Measurements from ENCODE around the gene SEMA4B. TPM values are rescaled to one million over a fixed set of nuclear protein-coding genes. Genes with fewer than 3 reads are reported as not detected.

SEMA4B gene
- polyA plus RNA-seq, 1 donor from 2014 or later, result 191 TPM

DNA sequence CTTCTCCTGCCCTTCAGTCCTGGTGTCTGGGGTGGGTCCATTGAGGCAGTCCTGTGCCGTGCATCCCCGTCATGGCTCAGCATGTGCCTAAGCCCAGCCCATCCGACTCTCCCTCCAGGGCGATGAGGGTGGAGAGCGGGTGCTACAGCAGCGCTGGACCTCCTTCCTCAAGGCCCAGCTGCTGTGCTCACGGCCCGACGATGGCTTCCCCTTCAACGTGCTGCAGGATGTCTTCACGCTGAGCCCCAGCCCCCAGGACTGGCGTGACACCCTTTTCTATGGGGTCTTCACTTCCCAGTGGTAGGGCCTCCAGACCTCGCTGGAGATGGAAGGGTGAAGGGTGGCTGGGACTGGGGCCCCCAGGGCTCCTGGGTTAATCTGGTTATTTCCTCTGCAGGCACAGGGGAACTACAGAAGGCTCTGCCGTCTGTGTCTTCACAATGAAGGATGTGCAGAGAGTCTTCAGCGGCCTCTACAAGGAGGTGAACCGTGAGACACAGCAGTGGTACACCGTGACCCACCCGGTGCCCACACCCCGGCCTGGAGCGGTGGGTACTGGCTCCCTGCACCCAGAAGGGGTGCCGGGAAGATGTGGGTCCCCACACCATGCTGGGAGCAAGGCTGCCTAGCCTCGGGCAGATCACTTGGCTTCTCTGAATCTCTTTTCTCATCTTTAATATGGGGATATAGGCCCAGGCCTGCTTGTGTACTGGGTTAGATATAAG is 22.5 kb downstream of the SEMA4B start:
- no peaks in the 10 kb centered on the region for H3K9me3 Mint-ChIP-seq
- H3K4me3 Mint-ChIP-seq, result peak overlapping the region in 1 of 4 donors; percentile 35
- H3K36me3 Mint-ChIP-seq, result peaks cover 8% of the 10 kb centered on the region
- H3K4me1 Mint-ChIP-seq, result peaks cover 13 to 21% (median 18%) of the 10 kb centered on the region in 3 donors
- no peaks in the 10 kb centered on the region for H3K27me3 Mint-ChIP-seq
- H3K27ac Mint-ChIP-seq, result peak overlapping the region in 1 of 3 donors; percentile 47

DNA sequence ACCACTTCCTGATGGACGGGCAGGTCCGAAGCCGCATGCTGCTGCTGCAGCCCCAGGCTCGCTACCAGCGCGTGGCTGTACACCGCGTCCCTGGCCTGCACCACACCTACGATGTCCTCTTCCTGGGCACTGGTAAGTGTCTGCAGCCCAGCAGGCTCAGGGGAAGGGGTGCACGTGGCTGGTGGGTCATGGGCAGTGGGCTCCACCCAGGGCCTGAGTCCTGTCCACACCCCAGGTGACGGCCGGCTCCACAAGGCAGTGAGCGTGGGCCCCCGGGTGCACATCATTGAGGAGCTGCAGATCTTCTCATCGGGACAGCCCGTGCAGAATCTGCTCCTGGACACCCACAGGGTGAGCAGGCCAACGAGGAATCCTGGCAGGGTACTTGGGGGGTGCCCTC is 23.9 kb downstream of the SEMA4B start:
- Mint-ChIP-seq H3K4me3 (no peak overlapping the region), H3K4me1 (peaks cover 10 to 19% (median 13%) of the 10 kb centered on the region in 3 donors), H3K36me3 (peaks cover 4% of the 10 kb centered on the region), H3K9me3 (no peaks in the 10 kb centered on the region), H3K27ac (no peak overlapping the region), H3K27me3 (no peaks in the 10 kb centered on the region)

DNA sequence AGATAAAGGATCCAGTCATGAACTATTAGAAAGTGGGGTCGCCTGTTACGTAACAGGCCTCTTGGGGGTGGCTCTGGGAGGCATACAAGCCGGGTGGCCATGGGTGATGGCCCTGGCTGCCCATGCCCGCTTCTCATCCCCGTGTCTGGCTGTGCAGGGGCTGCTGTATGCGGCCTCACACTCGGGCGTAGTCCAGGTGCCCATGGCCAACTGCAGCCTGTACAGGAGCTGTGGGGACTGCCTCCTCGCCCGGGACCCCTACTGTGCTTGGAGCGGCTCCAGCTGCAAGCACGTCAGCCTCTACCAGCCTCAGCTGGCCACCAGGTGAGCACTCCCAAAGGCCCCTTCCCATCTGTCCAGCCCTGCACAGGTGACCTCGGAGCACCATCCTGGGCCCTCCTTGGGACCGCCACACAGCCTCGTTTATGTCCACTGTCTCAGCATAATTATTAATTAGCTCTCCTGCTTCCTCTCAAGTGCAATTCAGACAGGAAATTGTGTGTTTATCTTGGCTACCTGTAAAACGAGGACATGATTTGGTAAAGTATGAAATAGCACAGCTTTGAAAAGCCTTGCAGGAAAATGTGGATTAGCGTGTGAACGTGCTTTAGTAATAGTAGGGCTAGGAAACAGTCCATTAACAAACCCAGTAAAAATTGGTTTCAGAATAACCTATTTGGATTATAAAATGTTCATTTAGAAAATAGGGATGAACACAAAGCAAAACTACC is 24.5 kb downstream of the SEMA4B start:
- H3K4me1 Mint-ChIP-seq, result peaks cover 13 to 22% (median 14%) of the 10 kb centered on the region in 3 donors
- H3K27me3 Mint-ChIP-seq, result no peaks in the 10 kb centered on the region
- no peak overlapping the region for H3K4me3 Mint-ChIP-seq
- peaks cover 4% of the 10 kb centered on the region for H3K36me3 Mint-ChIP-seq
- H3K27ac Mint-ChIP-seq, result peak overlapping the region in 1 of 3 donors; percentile 60
- no peaks in the 10 kb centered on the region for H3K9me3 Mint-ChIP-seq

DNA sequence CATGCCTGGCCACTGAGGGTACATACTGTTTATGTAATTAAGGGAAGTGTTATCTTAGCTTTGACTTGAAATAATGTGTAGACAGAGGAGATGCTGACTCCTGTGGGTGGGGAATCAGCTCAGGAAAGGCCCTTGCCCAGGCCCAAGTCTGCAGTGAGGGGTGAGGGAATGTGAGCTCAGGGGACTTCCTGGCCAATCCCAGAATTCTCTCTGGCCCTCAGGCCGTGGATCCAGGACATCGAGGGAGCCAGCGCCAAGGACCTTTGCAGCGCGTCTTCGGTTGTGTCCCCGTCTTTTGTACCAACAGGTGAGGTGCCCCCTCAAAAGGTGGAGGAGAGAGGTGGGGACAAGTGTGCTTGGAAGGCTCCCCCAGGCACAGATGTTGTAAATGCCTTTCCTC is 26.2 kb downstream of the SEMA4B start:
- peak overlapping the region in 1 of 3 donors; percentile 72 for H3K27ac Mint-ChIP-seq

DNA sequence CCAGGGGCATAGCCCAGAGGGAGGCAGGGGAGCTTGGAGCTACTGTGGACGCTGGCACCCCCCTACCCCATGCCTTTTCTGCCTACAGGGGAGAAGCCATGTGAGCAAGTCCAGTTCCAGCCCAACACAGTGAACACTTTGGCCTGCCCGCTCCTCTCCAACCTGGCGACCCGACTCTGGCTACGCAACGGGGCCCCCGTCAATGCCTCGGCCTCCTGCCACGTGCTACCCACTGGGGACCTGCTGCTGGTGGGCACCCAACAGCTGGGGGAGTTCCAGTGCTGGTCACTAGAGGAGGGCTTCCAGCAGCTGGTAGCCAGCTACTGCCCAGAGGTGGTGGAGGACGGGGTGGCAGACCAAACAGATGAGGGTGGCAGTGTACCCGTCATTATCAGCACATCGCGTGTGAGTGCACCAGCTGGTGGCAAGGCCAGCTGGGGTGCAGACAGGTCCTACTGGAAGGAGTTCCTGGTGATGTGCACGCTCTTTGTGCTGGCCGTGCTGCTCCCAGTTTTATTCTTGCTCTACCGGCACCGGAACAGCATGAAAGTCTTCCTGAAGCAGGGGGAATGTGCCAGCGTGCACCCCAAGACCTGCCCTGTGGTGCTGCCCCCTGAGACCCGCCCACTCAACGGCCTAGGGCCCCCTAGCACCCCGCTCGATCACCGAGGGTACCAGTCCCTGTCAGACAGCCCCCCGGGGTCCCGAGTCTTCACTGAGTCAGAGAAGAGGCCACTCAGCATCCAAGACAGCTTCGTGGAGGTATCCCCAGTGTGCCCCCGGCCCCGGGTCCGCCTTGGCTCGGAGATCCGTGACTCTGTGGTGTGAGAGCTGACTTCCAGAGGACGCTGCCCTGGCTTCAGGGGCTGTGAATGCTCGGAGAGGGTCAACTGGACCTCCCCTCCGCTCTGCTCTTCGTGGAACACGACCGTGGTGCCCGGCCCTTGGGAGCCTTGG is 27.0 kb downstream of the SEMA4B start:
- H3K27ac Mint-ChIP-seq, result peak overlapping the region; percentile 19 to 96 (median 73)
- no peaks in the 10 kb centered on the region for H3K27me3 Mint-ChIP-seq
- H3K9me3 Mint-ChIP-seq, result no peaks in the 10 kb centered on the region
- H3K4me1 Mint-ChIP-seq, result peaks cover 32 to 37% (median 32%) of the 10 kb centered on the region in 3 donors
- H3K4me3 Mint-ChIP-seq, result peak overlapping the region in 1 of 4 donors; percentile 90
- peaks cover 5% of the 10 kb centered on the region for H3K36me3 Mint-ChIP-seq

More for the DNA sequence above, 26.2 kb downstream of the SEMA4B start:
- Mint-ChIP-seq H3K4me1 (peaks cover 25 to 32% (median 26%) of the 10 kb centered on the region in 3 donors), H3K36me3 (peaks cover 5% of the 10 kb centered on the region), H3K27me3 (no peaks in the 10 kb centered on the region), H3K4me3 (no peak overlapping the region), H3K9me3 (no peaks in the 10 kb centered on the region)

DNA sequence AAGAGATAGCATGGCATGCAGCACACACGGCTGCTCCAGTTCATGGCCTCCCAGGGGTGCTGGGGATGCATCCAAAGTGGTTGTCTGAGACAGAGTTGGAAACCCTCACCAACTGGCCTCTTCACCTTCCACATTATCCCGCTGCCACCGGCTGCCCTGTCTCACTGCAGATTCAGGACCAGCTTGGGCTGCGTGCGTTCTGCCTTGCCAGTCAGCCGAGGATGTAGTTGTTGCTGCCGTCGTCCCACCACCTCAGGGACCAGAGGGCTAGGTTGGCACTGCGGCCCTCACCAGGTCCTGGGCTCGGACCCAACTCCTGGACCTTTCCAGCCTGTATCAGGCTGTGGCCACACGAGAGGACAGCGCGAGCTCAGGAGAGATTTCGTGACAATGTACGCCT is 27.8 kb downstream of the SEMA4B start:
- Mint-ChIP-seq H3K9me3 (no peaks in the 10 kb centered on the region), H3K27me3 (no peaks in the 10 kb centered on the region), H3K4me3 (peak overlapping the region in 1 of 4 donors; percentile 90), H3K36me3 (peaks cover 5% of the 10 kb centered on the region), H3K27ac (peak overlapping the region; percentile 73 to 96 (median 91)), H3K4me1 (peaks cover 32 to 37% (median 33%) of the 10 kb centered on the region in 3 donors)

DNA sequence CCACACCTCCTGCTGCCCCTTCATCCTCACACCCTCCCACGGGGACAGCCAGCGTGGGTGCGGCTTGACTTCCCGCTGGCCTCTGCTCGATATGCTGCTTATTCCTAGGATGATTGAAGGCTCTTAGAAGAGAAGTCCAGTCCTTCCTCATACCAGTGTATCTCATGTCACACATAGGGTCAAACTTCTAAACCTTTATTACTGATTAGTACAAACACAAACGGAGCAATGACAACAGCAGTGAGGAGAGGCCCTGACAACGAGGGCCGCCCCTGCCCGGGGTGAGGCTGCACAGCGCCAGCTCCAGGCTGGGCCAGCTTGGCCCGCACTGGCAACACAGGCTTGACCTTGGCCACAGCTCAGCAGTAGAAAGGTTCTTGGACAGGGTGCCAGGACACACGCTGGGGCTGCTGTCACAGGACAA is 29.0 kb downstream of the SEMA4B start:
- Mint-ChIP-seq H3K27ac (peak overlapping the region; percentile 9 to 98 (median 96)), H3K36me3 (peaks cover 5% of the 10 kb centered on the region), H3K4me1 (peaks cover 38 to 45% (median 43%) of the 10 kb centered on the region in 3 donors), H3K27me3 (no peaks in the 10 kb centered on the region), H3K4me3 (peak overlapping the region in 3 of 4 donors; percentile 38 to 90 (median 63)), H3K9me3 (no peaks in the 10 kb centered on the region)

DNA sequence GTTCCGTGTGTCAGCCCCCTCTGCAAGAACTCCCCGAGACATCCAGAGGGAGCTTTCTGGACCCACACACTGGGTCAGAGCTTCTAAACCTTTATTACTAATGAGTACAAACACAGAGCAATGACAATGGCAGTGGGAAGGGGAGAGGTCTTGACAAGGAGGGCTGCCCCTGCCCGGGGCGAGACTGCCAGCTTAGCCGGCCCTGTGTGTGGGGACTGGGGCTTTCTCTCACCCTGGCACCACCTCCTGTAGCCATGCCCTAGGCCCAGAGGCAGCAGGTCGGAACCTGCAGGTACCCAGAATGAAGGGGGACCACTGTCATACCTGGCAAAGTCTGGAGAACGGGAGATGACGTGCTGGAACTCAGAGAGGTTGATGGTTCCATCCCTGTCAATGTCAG is 29.5 kb downstream of the SEMA4B start:
- Mint-ChIP-seq H3K9me3 (no peaks in the 10 kb centered on the region), H3K4me1 (peaks cover 39 to 46% (median 43%) of the 10 kb centered on the region in 3 donors), H3K4me3 (peak overlapping the region; percentile 87 to 99 (median 91)), H3K27ac (peak overlapping the region; percentile 96 to 98 (median 98)), H3K27me3 (no peaks in the 10 kb centered on the region), H3K36me3 (peaks cover 5% of the 10 kb centered on the region)

DNA sequence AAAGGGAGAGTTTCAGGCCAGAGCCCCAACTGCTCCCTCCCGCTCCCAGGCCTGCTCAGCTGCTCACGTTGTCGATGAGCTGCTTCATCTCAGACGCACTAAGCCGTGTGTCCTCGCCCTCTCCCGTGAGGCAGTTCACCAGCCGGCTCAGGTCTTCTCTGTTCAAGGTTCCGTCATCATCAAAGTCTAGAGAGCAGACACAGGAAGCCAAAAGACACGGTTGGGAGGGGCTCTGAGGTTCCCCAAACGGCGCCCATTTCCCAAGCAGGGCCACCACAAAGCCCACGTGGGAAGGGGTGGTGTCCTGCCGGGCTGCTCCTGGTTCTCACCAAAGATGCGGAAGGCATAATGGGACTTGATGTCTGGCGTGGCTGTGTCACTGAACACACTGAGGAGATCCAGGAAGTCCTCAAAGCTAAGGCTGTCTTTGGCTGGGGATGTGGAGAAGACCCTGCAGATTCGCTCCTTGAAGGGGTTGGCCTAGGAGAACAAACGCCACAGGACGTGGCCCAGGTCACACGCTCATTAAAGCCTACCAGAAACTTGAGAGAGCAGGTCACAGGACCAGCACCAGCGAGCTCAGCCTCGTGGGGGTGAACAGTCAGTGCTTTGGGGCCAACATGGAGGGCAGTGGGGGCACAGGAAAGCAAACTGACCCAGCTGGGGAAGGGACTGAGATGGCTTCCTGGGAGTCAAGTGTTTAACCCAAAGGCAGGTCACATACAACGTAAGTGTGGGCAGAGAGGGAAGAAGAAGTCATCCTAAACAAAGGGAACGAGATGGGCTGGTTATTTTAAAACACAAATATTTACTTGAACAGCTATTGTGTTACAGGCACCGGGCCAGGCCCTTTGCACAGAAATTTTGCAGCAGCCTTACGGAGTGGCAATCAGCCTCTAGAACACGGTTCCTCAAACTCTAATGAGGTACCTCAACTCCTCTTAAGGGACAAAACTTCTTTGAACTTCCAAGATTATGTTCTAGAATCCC is 30.2 kb downstream of the SEMA4B start:
- H3K27ac Mint-ChIP-seq, result peak overlapping the region; percentile 96 to 98 (median 98)
- H3K4me1 Mint-ChIP-seq, result peaks cover 39 to 45% (median 43%) of the 10 kb centered on the region in 3 donors
- peak overlapping the region; percentile 90 to 99 (median 92) for H3K4me3 Mint-ChIP-seq
- H3K27me3 Mint-ChIP-seq, result no peaks in the 10 kb centered on the region
- H3K9me3 Mint-ChIP-seq, result no peaks in the 10 kb centered on the region
- peaks cover 5% of the 10 kb centered on the region for H3K36me3 Mint-ChIP-seq

DNA sequence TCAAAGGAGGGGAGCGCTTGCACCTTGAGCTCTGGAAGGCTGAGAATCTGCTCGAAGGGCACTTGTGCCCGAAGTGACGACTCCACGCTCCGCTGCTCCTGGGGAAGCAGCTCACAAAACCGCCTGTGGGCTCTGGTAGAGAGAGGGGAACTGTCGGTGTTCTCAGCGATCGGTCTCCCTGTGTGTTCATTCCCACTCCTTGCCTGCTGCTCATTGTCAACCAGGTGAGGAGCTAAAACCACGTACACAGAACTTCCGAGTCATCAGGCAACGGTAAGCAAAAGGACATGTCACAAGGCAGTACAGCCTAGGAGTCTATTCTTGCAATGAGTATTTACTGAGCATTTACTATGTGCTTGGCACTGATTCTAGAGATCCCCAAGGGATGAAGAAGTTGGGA is 31.1 kb downstream of the SEMA4B start:
- Mint-ChIP-seq H3K9me3 (no peaks in the 10 kb centered on the region), H3K36me3 (peaks cover 5% of the 10 kb centered on the region), H3K4me3 (peak overlapping the region; percentile 90 to 99 (median 92)), H3K27ac (peak overlapping the region; percentile 96 to 98 (median 98)), H3K27me3 (no peaks in the 10 kb centered on the region), H3K4me1 (peaks cover 38 to 45% (median 43%) of the 10 kb centered on the region in 3 donors)

DNA sequence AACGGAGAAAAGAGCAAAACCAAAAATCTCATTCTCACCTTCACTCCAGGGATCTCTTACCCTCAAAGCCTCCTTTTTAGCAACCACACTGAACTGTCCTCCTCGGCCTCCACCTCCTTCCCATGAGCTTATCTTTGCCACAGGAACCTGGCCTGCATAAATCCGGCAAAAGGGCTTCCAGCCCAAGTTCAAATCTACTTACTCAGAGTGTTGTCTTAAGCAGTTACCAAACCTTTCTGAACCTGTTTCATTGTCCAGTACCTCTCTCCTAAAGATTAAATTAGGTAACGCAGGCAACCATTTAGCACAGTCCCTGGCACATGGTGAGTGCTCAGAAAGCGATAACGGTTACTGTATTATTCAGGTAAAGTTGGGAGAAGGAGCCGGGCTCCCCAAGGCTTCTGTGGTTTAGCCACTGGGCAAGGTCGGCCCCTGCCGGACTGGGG is 31.8 kb downstream of the SEMA4B start:
- peak overlapping the region; percentile 96 to 98 (median 98) for H3K27ac Mint-ChIP-seq
- peak overlapping the region; percentile 90 to 99 (median 92) for H3K4me3 Mint-ChIP-seq
- H3K27me3 Mint-ChIP-seq, result no peaks in the 10 kb centered on the region
- H3K4me1 Mint-ChIP-seq, result peaks cover 37 to 45% (median 43%) of the 10 kb centered on the region in 3 donors
- peaks cover 5% of the 10 kb centered on the region for H3K36me3 Mint-ChIP-seq
- H3K9me3 Mint-ChIP-seq, result no peaks in the 10 kb centered on the region

DNA sequence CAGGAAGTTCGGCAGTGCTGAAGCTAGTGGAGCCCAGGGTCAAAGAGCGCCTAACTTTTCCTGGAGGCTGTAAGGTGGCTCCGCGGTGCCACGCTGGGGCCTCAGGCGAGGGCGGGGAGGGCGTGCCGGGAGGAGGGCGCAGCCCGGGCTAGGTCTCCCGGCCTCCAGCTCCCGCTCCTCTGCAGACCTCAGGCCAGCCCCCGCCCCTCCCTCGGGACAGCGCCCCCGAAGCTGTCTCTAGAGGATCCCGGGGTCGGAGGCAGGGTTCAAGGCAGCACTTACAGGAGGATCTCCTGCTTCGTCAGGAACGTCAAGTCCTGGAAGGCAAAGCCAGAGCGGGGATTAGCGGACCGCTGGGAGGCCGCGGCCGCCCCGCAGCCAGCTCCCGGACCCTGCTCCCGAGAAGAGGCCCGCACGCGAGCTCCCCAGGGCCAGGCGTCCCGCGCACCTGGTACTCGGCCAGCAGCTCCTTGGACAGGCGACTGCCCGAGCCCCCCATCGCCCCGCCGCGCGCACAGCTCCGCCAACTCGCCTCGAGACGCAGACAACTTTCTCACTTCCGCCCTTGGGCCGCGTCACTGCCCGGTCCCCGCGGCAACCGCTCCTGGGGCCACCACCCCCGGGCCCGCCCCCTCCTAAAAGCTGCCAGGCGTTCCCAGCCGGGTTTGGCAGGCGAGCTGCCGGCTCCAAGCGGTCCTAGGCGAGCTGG is 32.4 kb downstream of the SEMA4B start, which contains the start of gene CIB1:
Gene CIB1 (minus strand): TSS at position 555 of the 709 bp plus-strand sequence. CDS start 56 bp downstream, at position 499.
- H3K4me1 Mint-ChIP-seq, result peaks cover 37 to 45% (median 43%) of the 10 kb centered on the region in 3 donors

More for the DNA sequence above, 32.4 kb downstream of the SEMA4B start, which contains the start of gene CIB1:
- peaks cover 6% of the 10 kb centered on the region for H3K36me3 Mint-ChIP-seq
- no peaks in the 10 kb centered on the region for H3K27me3 Mint-ChIP-seq
- H3K9me3 Mint-ChIP-seq, result no peaks in the 10 kb centered on the region
- H3K27ac Mint-ChIP-seq, result peak within 1 kb of the TSS; percentile 96 to 98 (median 98)
- H3K4me3 Mint-ChIP-seq, result peak within 1 kb of the TSS; percentile 90 to 99 (median 93)
